GM19239 (cell line): ENCODE data around the gene SP140.
A peak's percentile ranks its signal among the peaks of the same experiment; 100 is the strongest.
"Not testable (repeated sequence)": the region's sequence is repeated elsewhere in the genome, so short reads cannot be mapped to it uniquely, and the experiment has no call there.

Experiments
- DNase-seq: peaks from one replicate; pipeline ENCODE4 v3.0.0; 2011; ENCODE audit warnings: low spot score; ENCODE audit not compliant: insufficient read length
- FAIRE-seq: peaks from 2 replicates; lab custom pipeline; 2011; peaks lifted over from hg19 to GRCh38; lab: Jason Lieb, UNC

Gene SP140

GRCh38 chr2:230268606-230269243 lies 43.2 kb downstream of the SP140 start:
- peak; percentile 96 for FAIRE-seq

GRCh38 chr2:230269715-230270114 lies 44.2 kb downstream of the SP140 start:
- DNase-seq (no peak), FAIRE-seq (peak; percentile 91)

More at GRCh38 chr2:230268606-230269243, 43.2 kb downstream of the SP140 start:
- no peak for DNase-seq

- FAIRE-seq: no peak
- no peak for DNase-seq
Observed at GRCh38 chr2:230282936-230283335, 57.4 kb downstream of the SP140 start.

GRCh38 chr2:230286048-230286447 lies 60.5 kb downstream of the SP140 start:
- FAIRE-seq (no peak), DNase-seq (no peak)

GRCh38 chr2:230289311-230289710 lies 63.8 kb downstream of the SP140 start:
- DNase-seq, FAIRE-seq: not testable (repeated sequence)

GRCh38 chr2:230295192-230295591 lies 69.7 kb downstream of the SP140 start:
- FAIRE-seq (peak; percentile 33), DNase-seq (no peak)

- no peak for DNase-seq
- peak; percentile 4 for FAIRE-seq
Observed at GRCh38 chr2:230296917-230297316, 71.4 kb downstream of the SP140 start.

- DNase-seq: no peak
Observed at GRCh38 chr2:230299618-230300017, 74.1 kb downstream of the SP140 start.

GRCh38 chr2:230305416-230306275 lies 80.1 kb downstream of the SP140 start:
- DNase-seq: no peak
- no peak for FAIRE-seq

More at GRCh38 chr2:230299618-230300017, 74.1 kb downstream of the SP140 start:
- no peak for FAIRE-seq

GRCh38 chr2:230306474-230306873 lies 80.9 kb downstream of the SP140 start:
- FAIRE-seq (no peak), DNase-seq (no peak)

- DNase-seq: no peak
- FAIRE-seq: no peak
Observed at GRCh38 chr2:230307485-230307884, 81.9 kb downstream of the SP140 start.

GRCh38 chr2:230308402-230309000 lies 83.0 kb downstream of the SP140 start:
- DNase-seq: no peak
- no peak for FAIRE-seq

- not testable (repeated sequence) for DNase-seq
- peak; percentile 42 for FAIRE-seq
Observed at GRCh38 chr2:230310792-230311191, 85.3 kb downstream of the SP140 start.

- not testable (repeated sequence) for DNase-seq, FAIRE-seq
Observed at GRCh38 chr2:230311634-230312033, 86.1 kb downstream of the SP140 start.

- FAIRE-seq (no peak), DNase-seq (no peak)
Observed at GRCh38 chr2:230312638-230313037, 87.1 kb downstream of the SP140 start.

- no peak for FAIRE-seq
- no peak for DNase-seq
Observed at GRCh38 chr2:230317366-230317765, 91.8 kb downstream of the SP140 start.

- peak; percentile 25 for DNase-seq
- FAIRE-seq: peak; percentile 99
Observed at GRCh38 chr2:230318190-230319121, 92.9 kb downstream of the SP140 start.

GRCh38 chr2:230319211-230319862 lies 93.8 kb downstream of the SP140 start:
- FAIRE-seq: no peak
- DNase-seq: peak; percentile 52

GRCh38 chr2:230321031-230321430 lies 95.5 kb downstream of the SP140 start:
- DNase-seq: no peak
- no peak for FAIRE-seq
